HG03571 (cell line): ENCODE results near the gene MT1G.
"Not testable (repeated sequence)": the region's sequence is repeated elsewhere in the genome, so short reads cannot be mapped to it uniquely, and the experiment has no call there.

ENCODE experiments used
- ATAC-seq: cut with Tn5 transposase; IDR thresholded peaks from one replicate; pipeline ENCODE4 v1.9.1; 2021; ENCODE audit not compliant: unreplicated experiment

MT1G gene

DNA sequence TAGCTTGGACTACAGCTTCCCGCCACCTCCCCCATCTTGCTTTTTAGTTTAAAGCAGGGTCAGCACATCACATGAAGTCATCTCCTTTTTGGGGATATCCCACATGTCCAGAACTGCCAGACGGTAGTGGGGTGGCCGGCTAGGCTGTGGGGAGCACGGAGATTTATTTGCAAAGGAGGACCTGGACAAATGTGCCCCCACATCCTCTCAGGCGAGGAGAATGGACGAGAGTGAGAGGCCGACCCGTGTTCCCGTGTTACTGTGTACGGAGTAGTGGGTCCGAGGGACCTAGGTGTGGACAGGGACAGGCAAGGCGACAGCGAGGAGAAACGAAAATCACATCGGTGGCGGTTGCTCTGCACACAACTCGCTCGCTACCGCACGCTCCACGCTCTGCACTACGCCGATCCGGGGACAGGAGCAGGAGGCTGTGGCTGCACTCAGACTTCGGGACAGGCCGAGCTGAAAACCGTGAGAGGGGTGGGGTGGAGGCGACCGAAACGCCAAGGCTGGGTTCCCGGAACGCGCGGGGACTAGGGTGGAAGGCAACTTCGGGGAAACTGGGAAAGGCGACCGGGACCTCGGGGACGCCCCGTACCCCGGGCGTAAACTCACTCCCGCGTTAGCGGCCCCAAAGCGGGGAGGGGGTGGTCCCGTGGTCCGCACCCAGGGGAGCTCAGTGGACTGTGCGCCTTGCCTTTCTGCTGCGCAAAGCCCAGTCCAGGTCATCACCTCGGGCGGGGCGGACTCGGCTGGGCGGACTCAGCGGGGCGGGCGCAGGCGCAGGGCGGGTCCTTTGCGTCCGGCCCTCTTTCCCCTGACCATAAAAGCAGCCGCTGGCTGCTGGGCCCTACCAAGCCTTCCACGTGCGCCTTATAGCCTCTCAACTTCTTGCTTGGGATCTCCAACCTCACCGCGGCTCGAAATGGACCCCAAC is 29.8 kb downstream of the MT1G start, which contains the start of gene MT1A:
Gene MT1A, plus strand, starts transcription at position 853 of the 937 bp plus-strand sequence. Its CDS starts 73 bp downstream, at position 926.
- no peak for ATAC-seq

DNA sequence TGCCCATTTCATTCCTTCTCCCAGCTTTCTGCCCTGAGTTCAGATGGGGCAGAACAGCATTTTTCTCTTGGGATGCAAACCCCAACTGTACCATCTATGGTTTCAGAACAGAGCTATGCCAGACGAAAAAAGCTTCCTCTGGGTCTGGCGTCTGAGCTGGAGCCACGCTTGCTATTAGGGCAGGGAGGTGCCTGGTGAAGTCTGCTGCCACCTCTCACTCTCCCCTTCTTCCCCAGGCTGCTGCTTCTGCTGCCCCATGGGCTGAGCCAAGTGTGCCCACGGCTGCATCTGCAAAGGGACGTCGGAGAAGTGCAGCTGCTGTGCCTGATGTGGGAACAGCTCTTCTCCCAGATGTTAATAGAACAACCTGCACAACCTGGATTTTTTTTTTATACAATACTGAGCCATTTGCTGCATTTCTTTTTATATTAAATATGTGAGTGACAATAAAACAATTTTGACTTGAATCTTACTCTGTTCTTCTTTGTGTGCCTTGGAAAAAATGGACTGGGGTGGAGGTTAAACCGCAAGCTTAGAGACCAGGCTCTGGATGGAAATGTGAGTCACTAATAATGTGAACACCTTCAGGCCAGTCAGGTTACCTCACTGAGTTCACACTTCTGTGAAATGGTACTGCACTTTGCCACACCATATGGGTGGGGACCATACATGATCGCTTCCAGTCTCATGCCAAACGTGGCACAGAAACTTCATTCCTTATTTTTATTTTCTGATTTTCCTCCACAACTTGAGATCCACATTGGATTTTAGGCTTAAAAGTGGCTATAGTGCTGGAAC is 31.1 kb downstream of the MT1G start:
- no peak for ATAC-seq

DNA sequence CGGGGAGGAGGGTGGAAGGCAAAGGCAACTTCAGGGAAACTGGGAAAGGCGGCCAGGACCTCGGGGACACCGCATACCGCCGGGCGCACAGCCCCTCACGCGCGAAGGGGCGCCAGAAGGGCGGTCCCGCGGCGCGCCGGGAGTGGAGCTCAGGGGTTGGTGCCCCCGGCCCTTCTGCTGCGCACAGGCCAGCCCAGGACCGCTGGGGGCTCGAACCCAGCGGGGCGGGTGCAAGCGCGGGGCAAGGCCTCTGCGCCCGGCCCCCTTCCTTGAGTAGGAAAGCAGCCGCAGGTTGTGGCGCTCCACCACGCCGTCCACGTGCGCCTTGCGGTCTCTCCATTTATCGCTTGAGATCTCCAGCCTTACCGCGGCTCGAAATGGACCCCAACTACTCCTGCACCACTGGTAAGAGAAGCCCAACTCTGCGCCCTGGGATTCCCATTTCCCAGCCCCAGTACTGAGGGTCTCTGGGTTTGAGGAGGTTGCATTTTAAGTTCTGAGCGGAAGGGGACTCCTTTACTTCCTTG is 32.4 kb downstream of the MT1G start:
- ATAC-seq = no peak

DNA sequence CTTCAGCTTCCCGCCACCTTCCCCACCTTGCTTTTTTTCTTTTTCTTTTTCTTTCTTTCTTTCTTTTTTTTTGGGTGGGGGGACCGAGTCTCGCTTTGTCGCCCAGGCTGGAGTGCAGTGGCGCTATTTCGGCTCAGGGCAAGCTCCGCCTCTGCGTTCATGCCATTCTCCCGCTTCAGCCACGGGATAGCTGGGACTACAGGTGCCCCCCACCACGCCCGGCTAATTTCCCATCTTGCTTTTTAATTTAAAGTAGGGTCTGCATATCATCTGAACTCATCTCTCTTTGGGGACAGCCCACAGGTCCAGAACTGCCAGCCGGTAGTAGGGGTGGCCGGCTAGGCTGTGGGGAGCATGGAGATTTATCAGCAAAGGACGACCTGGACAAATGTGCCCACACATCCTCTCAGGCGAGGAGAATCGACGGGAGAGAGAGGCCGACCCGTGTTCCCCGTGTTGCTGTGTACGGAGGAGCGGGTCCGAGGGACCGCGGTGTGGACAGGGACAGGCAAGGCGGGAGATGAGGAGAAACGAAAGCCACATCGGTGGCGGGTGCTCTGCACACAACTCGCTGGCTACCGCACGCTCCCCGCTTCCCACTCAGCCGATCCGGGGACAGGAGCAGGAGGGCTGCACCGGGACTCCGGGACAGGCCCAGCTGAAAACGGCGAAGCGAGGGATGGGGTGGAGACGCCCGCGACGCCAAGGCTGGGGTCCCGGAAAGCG is 33.0 kb downstream of the MT1G start:
- ATAC-seq = no peak

DNA sequence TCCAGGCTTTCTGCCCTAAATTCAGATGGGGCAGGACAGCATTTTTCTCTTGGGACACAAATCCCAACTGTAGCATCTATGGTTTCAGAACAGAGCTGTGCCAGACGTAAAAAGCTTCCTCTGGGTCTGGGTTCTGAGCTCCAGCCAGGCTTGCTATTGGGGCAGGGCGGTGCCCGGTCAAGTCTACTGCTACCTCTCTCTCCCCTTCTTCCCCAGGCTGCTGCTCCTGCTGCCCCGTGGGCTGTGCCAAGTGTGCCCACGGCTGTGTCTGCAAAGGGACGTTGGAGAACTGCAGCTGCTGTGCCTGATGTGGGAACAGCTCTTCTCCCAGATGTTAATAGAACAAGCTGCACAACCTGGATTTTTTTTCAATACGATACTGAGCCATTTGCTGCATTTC is 34.3 kb downstream of the MT1G start:
- ATAC-seq = no peak

DNA sequence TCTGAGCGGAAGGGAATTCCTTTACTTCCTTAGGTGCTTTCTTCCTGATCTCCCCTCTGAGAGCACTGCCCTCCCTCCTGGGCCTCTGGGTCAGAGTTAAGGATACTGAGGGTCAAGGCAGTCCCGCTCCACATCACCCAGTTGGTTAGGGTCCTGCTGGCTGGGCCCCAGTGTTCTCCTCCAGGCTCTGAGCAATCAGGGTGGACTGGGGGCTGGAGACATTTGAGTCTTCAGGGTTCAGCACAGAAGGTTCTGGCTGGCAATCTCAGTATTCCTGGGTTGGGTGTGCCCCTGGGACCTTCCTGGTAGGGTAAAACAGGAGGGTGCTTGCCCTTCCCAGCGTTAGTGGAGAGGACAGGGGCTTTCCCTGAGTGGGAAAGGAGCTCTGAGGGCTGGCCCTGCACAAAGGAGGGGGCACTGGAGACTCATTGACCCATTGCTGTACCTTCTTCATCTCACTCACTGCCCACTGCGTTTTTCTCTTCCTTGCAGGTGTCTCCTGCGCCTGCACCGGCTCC is 35.0 kb downstream of the MT1G start:
- no peak for ATAC-seq

DNA sequence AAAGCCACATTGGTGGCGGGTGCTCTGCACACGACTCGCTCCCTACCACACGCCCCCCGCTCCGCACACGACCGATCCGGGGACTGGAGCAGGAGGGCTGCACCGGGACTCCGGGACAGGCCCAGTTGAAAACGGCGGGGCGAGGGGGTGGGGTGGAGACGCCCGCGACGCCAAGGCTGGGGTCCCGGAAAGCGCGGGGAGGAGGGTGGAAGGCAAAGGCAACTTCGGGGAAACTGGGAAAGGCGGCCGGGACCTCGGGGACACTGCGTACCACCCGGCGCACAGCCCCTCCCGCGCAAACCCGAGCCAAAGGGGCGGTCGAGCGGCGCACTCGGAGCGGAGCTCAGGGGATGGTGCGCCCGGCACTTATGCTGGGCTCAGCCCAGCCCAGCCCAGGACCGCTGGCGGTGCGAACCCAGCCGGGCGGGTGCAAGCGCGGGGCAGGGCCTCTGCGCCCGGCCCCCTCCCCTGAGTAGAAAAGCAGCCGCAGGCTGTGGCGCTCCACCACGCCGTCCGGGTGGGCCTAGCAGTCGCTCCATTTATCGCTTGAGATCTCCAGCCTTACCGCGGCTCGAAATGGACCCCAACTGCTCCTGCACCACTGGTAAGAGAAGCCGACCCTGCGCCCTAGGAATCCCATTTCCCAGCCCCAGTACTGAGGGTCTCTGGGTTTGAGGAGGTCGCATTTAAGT is 35.6 kb downstream of the MT1G start, which contains the start of gene MT1M:
Gene MT1M, plus strand, starts transcription at position 504 of the 692 bp plus-strand sequence. Its CDS starts 73 bp downstream, at position 577.
- no peak for ATAC-seq

DNA sequence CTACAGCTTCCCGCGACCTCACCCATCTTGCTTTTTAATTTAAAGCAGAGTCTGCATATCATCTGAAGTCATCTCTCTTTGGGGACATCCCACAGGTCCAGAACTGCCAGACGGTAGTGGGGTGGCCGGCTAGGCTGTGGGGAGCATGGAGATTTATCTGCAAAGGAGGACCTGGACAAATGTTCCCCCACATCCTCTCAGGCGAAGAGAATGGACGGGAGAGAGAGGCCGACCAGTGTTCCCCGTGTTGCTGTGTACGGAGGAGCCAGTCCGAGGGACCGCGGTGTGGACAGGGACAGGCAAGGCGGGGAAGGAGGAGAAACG is 36.1 kb downstream of the MT1G start:
- ATAC-seq = no peak

DNA sequence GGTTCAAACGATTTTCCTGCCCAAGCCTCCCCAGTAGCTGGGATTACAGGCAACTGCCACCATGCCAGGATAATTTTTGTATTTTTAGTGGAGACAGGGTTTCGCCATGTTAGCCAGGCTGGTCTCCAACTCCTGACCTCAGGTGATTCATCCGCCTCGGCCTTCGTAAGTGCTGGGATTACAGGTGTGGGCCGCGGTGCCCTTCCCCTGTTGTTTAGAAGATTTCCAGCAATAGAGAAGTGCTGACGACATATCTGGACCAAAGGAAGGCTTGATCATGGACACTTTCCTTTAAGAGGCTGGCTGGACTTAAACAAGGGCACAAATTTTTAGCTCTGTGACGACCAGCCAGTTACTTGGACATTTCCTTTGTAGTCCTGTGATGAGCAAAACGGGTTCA is 36.7 kb downstream of the MT1G start:
- ATAC-seq = no peak

DNA sequence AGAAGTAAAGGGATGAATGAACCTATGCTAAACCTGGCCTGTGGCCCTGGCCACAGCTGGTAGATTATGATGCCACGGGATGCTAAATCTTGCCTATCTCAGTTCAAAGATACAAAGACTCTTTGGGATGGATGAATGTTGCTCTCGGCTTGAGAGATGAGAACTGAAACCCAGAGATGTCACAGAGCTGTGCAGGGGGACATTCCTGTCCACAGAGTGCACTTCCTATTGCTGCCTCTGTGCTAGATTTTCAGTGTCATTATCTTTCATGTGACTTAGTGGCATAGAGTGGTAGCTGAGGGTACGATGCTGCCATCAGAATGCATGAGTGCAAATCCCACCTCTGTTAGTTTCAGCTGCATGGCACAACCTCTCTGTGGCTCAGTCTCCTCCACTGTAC is 37.7 kb downstream of the MT1G start:
- ATAC-seq = peak; percentile 83

DNA sequence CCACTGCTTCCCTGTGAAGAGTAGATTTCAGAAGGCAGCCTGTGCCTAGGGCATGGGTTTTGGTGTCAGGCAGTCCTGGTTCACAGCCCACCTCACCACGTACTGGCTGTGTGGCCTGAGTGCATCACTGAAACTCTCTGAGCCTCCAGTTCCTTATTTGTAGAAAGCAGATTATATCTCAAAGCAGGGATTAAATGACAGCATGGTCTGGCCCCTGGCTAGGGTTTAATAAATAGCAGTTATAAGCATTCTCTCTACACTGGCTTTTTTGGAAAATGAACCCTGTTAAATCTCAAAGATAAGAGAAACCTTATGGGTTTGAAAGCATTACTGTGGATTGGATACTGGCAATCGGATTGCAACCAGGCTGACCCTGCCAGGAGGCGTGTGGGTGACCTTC is 38.3 kb downstream of the MT1G start:
- ATAC-seq = no peak

DNA sequence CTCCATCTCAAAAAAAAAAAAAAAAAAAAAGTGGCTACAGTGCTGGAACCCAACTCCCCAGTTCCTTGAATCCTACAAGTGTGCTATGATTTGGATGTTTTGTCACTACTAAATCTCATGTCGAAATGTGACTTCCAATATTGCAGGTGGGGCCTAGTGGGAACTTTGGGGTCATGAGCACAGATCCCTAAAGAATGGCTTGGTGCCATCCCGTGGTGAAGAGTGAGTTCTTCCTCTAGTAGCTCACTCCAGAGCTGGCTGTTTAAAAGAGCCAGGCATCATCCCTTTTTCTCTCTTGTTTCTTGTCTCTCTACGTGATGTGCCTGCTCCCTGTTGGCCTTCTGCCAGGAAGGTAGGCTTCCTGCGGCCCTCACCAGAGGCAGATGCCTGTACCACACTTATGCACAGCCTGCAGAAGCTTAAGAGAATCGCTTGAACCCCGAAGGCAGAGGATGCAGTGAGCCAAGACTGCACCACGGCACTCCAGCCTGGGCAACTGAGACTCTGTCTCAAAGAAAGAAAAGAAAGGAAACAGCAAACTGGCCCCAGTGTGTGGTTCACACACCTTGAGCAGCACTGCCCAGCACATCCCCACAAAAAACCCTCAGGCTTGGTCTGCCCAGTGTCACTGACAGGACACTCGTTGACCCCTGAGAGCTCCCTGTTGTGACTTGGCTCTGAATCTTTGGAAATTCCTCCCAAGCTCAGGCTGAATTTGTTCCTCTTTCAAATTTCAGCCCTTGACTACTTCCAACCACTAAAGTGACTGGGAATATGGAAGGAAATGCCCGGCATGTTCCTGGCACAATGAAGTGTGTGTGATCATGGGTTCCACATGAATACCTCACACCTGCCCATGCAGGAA is 39.1 kb downstream of the MT1G start:
- ATAC-seq = no peak

DNA sequence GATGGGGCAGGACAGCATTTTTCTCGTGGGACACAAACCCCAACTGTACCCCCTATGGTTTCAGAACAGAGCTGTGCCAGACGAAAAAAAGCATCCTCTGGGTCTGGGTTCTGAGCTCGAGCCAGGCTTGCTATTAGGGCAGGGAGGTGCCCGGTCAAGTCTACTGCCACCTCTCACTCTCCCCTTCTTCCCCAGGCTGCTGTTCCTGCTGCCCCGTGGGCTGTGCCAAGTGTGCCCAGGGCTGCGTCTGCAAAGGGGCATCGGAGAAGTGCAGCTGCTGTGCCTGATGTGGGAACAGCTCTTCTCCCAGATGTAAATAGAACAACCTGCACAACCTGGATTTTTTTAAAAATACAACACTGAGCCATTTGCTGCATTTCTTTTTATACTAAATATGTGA is 41.2 kb downstream of the MT1G start:
- no peak for ATAC-seq

DNA sequence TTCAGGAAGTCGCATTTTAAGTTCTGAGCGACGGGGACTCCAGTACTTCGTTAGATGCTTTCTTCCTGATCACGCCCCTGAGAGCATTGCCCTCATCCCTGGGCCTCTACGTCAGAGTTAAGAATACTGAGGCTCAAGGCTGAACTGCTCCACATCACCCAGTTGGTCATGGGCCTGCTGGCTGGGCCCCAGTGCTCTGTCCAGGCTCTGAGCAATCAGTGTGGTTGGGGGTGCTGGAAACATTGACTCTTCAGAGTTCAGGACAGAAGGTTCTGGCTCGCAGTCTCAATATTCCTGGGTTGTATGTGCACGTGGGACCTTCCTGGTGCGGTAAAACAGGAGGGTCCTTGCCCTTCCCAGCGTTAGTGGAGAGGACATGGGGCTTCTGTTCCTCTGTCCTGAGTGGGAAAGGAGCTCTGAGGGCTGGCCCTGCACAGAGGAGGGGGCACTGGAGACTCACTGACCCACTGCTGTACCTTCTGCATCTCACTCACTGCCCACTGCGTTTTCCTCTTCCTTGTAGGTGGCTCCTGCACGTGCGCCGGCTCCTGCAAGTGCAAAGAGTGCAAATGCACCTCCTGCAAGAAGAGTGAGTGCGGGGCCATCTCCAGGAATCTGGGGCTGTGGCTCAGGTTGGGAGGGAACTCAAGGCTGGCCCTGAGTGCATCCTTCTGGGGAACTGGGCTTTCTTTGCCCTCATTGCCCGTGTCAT is 41.8 kb downstream of the MT1G start:
- ATAC-seq = no peak

DNA sequence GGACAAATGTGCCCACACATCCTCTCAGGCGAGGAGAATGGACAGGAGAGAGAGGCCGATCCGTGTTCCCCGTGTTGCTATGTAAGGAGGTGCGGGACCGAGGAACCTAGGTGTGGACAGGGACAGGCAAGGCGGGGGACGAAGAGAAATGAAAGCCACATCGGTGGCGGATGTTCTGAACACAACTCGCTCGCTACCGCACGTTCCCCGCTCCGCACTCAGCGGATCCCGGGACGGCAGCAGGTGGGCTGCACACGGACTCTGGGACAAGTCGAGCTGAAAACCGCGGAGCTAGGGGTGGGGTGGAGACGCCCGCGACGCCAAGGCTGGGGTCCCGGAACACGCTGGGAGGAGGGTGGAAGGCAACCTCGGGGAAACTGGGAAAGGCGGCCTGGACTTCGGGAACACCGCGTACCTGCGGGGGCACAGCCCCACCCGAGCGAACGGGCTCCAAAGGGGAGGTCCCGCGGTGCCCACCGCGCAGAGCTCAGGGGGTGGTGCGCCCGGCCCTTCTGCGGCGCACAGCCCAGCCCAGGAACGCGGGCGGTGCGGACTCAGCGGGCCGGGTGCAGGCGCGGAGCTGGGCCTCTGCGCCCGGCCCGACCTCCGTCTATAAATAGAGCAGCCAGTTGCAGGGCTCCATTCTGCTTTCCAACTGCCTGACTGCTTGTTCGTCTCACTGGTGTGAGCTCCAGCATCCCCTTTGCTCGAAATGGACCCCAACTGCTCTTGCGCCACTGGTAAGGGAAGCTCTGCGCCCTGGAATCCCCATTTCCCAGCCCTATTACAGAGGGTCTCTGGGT is 42.5 kb downstream of the MT1G start, which contains the start of gene MT1E:
Gene MT1E, plus strand, starts transcription at position 642 of the 803 bp plus-strand sequence. Its CDS starts 71 bp downstream, at position 713.
- ATAC-seq = no peak

DNA sequence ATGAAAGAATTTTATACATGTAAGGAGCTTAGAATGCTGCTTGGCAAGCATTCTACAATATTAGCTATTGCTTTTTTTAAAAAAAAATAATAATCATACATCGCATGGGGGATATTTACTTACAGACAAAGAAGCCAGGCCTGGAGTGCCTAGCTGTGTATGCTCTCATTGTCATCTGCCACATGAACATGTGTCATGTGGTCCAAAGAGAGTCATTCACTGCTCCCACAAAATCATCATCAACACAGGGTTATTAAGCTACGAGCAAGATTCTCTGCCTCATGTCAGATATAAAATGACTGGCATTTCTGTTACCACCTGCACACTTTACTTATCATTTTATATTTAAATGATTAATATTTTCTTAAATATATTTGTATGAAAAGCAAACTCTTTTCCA is 44.2 kb downstream of the MT1G start:
- no peak for ATAC-seq

DNA sequence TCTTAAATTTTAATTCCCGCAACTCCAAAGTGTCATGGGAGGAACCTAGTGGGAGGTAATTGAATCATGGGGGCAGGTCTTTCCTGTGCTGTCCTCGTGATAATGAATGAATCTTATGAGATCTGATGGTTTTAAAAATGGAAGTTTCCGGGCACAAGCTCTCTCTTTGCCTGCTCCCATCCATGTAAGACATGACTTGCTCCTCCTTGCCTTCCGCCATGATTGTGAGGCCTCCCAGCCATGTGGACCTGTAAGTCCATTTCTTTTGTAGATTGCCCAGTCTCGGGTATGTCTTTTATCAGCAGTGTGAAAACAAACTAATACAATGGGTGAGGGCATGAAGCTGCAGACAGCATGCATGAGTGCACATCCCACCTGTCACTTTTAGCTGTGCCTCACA is 44.7 kb downstream of the MT1G start:
- ATAC-seq = not testable (repeated sequence)
